Gastrocnemius medialis (tissue), 4 donors: ENCODE data around the gene CTIF. TPM values are rescaled to one million over a fixed set of nuclear protein-coding genes. Genes with fewer than 3 reads are reported as not detected.

Source experiments
- ATAC-seq, 2 donors: fragments of 150-250 bp; one replicate each; pipeline ENCODE4 v1.9.1; 2016
- DNase-seq, 2 donors: peaks; one replicate each; pipeline ENCODE4 v3.0.0-alpha.2; 2019
- H3K27ac ChIP-seq, 4 donors: fragments of 200-600 bp; sonication (generic); 1 replicate in 1 of 4; 2 replicates in 3 of 4; pipeline ENCODE4 v1.5.1; 2016 to 2018; ENCODE audit warnings: mild to moderate bottlenecking in 2 of 4, moderate library complexity in 1 of 4
- H3K27me3 ChIP-seq, 3 donors: fragments of 200-600 bp; sonication (generic) in 2 of 3; 1 replicate in 1 of 3; 2 replicates in 2 of 3; pipeline versions ENCODE4 v1.5.1 to v1.6.0; 2016 to 2019; ENCODE audit warnings: mild to moderate bottlenecking in 1 of 3, moderate library complexity in 1 of 3
- H3K36me3 ChIP-seq, 2 donors: fragments of 200-600 bp; sonication (generic) in 1 of 2; one replicate each; pipeline ENCODE4 v1.5.1; 2017 to 2018
- H3K4me1 ChIP-seq, 2 donors: fragments of 200-600 bp; sonication (generic) in 1 of 2; one replicate each; pipeline ENCODE4 v1.5.1; 2016 to 2017; ENCODE audit warnings: mild to moderate bottlenecking in 2 of 2
- H3K4me3 ChIP-seq, 4 donors: fragments of 200-600 bp; sonication (generic) in 3 of 4; 1 replicate in 1 of 4; 2 replicates in 3 of 4; pipeline ENCODE4 v1.5.1; 2016 to 2019; ENCODE audit warnings: mild to moderate bottlenecking in 2 of 4
- H3K9me3 ChIP-seq, 3 donors: fragments of 200-600 bp; sonication (generic) in 2 of 3; 1 replicate in 1 of 3; 2 replicates in 2 of 3; pipeline ENCODE4 v1.5.1; 2016 to 2019
- POLR2A ChIP-seq, 2 donors: fragments of 450-650 bp; IDR thresholded peaks; one replicate each; pipeline ENCODE4 v1.6.1; 2017; ENCODE audit warnings: antibody characterized with exemption in 2 of 2, mild to moderate bottlenecking in 2 of 2, moderate library complexity in 2 of 2
- in situ Hi-C, 4 donors: fragments of 200-750 bp; cut with MboI; loops; one replicate each; pipeline versions ENCODE4 v1.15.0 to v1.8.0; 2017; ENCODE audit warnings: low sequenced_read_pairs in 4 of 4
- intact Hi-C: fragments of 100-400 bp; cut with DNase I; formaldehyde crosslinking; loops from one replicate; pipeline ENCODE4 v1.15.1; 2023; ENCODE audit warnings: low total_unique reads
- total RNA-seq, 4 donors: library from RNA; depleted of rRNA; stranded (reverse); fragments of >200 nt; gene quantifications; one replicate each; pipeline versions ENCODE4 v1.1.0 to v1.2.3, GENCODE V29; 2016
- TF ChIP-seq, protein P1 (sequence below), 5 experiments: fragments of 450-650 bp in 3 of 5; fragments of 200-600 bp in 2 of 5; sonication (generic) in 2 of 5; IDR thresholded peaks in 4 of 5; conservative IDR thresholded peaks in 1 of 5; 1 replicate in 4 of 5; 2 replicates in 1 of 5; pipeline ENCODE4 v1.5.1; 2016 to 2019; ENCODE audit warnings: antibody characterized with exemption in 5 of 5, mild to moderate bottlenecking in 3 of 5, moderate library complexity in 3 of 5

CTIF gene
- total RNA-seq, 4 donors from 2014 or later: 20.2 to 35.4 (median 23.1) TPM

DNA sequence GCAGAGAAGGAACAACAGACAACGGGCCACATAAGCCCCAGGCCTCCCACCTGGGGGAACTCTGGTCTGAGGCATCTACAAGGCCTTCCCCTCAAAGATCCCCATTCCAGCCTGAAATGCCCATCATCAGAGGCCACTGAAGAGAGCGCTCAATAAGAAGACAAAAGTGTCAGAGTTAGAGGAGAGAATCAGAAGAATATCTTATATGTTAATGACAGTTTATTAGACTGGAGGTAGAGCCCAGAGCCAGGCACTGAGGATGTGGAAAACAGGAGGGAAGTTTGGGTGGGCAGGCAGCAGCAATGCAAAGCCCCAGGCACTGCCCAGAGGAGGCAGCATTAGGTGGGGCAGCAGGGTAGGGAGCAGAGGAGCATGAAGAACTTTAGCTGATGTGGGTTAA is 2.9 kb upstream of the CTIF start:
- no peak overlapping the region for H3K4me3 ChIP-seq
- no peak overlapping the region for H3K27ac ChIP-seq
- H3K4me1 ChIP-seq: peaks cover 0 to 6% of the 10 kb centered on the region in 2 donors
- TF ChIP-seq, protein P1, sequence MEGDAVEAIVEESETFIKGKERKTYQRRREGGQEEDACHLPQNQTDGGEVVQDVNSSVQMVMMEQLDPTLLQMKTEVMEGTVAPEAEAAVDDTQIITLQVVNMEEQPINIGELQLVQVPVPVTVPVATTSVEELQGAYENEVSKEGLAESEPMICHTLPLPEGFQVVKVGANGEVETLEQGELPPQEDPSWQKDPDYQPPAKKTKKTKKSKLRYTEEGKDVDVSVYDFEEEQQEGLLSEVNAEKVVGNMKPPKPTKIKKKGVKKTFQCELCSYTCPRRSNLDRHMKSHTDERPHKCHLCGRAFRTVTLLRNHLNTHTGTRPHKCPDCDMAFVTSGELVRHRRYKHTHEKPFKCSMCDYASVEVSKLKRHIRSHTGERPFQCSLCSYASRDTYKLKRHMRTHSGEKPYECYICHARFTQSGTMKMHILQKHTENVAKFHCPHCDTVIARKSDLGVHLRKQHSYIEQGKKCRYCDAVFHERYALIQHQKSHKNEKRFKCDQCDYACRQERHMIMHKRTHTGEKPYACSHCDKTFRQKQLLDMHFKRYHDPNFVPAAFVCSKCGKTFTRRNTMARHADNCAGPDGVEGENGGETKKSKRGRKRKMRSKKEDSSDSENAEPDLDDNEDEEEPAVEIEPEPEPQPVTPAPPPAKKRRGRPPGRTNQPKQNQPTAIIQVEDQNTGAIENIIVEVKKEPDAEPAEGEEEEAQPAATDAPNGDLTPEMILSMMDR (IDR thresholded peaks at IDR 0.05 in 4 of 5, conservative IDR thresholded peaks at IDR 0.05 in 1 of 5): no peak
- no peak for TF ChIP-seq POLR2A (IDR thresholded peaks at IDR 0.05)
- intact Hi-C loops (no loop called here), in situ Hi-C loops (loop anchor here in 1 of 4 donors (25.0 kb wide), 1 partner anchor 401 kb away; no protein-coding TSS in a partner anchor)
- no peaks in the 10 kb centered on the region for H3K36me3 ChIP-seq
- H3K27me3 ChIP-seq: no peaks in the 10 kb centered on the region
- no peak for ATAC-seq
- DNase-seq: no peak
- no peaks in the 10 kb centered on the region for H3K9me3 ChIP-seq

DNA sequence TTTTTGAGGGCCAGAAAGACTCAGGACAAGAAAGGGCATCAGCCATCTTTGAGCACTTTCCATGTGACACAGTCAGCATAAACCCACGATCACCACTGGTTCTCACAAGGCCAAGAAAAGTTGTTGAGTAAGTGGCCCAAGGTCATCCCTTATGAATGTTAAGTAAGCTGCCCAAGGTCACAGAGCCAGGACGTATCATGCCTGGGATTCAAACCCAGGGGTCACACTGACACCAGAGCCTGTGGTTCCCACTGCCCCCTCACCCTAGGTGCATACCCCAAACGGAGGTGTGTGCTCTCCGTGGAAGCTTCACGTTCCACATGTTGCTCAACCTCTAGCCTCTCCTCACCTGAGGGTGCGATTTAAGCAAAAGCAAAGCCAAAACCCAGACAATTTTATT is 2.3 kb upstream of the CTIF start:
- H3K36me3 ChIP-seq: no peaks in the 10 kb centered on the region
- intact Hi-C loops (no loop called here), in situ Hi-C loops (loop anchor here in 1 of 4 donors (25.0 kb wide), 1 partner anchor 401 kb away; no protein-coding TSS in a partner anchor)
- DNase-seq (no peak), ATAC-seq (no peak)
- H3K4me3 ChIP-seq: no peak overlapping the region
- TF ChIP-seq, protein P1 (IDR thresholded peaks at IDR 0.05 in 4 of 5, conservative IDR thresholded peaks at IDR 0.05 in 1 of 5): no peak
- TF ChIP-seq POLR2A (IDR thresholded peaks at IDR 0.05): no peak
- no peak overlapping the region for H3K27ac ChIP-seq
- no peaks in the 10 kb centered on the region for H3K9me3 ChIP-seq
- no peaks in the 10 kb centered on the region for H3K27me3 ChIP-seq
- H3K4me1 ChIP-seq: peaks cover 2 to 9% of the 10 kb centered on the region in 2 donors

DNA sequence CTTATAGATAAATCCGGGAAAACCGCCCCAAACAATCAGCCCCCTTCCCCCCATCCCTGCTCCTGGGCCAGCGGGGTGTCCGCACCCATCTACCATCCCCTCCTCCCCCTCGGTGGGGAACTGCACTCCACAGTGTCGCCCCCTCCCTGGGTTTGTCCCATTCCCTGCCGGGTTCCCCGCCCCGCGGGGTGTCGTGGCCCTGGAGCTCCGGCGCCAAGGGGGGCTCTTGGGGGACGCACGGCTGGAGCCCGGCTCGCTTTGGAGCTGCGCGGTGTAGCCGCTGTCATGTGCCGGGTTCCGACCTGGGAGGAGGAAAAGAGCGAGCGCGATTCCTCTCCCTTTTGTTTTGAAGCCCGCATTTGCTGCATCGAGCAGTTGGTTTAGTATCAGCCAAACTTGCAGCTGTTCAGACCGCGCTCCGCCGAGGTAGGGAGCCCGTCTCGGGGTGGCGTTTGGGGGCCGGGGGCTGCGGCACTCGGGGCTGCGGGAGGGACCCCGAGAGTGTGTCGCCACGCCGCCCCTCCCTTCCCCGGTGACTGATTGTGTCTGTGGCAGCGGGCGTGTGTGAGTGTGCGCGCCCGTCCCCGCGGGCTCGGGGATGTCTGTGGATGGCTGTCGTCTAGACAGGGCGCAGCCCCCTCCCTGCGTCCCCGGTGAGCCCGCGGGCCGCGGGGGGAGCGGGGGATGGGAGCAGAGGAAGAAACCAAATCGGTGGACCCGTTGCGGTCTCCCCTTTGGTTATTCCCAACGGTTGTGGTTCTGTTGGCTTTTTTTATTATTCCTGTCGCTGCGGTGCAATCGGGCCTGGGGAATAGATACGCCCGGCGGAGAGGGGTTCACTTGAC is 797 bp downstream of the CTIF start:
- in situ Hi-C loops (loop anchor here in 1 of 4 donors (25.0 kb wide), 1 partner anchor 398 kb away; no protein-coding TSS in a partner anchor), intact Hi-C loops (loop anchor here (2.0 to 10.0 kb wide), 9 partner anchors 125 to 1745 kb away; partner anchors contain the start of genes ACAA2, C18orf32, CXXC1 and MBD1)
- peak; percentile 24 to 42 for DNase-seq
- Histone ChIP-seq H3K9me3 (no peaks in the 10 kb centered on the region), H3K4me1 (peaks cover 19 to 30% of the 10 kb centered on the region in 2 donors), H3K27me3 (no peaks in the 10 kb centered on the region), H3K4me3 (peak overlapping the region; percentile 74 to 87 (median 84)), H3K27ac (peak overlapping the region; percentile 89 to 98 (median 94)), H3K36me3 (no peaks in the 10 kb centered on the region)
- TF ChIP-seq, protein P1 (IDR thresholded peaks at IDR 0.05 in 4 of 5, conservative IDR thresholded peaks at IDR 0.05 in 1 of 5): no peak
- TF ChIP-seq POLR2A (IDR thresholded peaks at IDR 0.05): peak in 1 of 2 donors; percentile 30
- ATAC-seq: peak; percentile 20 to 24

DNA sequence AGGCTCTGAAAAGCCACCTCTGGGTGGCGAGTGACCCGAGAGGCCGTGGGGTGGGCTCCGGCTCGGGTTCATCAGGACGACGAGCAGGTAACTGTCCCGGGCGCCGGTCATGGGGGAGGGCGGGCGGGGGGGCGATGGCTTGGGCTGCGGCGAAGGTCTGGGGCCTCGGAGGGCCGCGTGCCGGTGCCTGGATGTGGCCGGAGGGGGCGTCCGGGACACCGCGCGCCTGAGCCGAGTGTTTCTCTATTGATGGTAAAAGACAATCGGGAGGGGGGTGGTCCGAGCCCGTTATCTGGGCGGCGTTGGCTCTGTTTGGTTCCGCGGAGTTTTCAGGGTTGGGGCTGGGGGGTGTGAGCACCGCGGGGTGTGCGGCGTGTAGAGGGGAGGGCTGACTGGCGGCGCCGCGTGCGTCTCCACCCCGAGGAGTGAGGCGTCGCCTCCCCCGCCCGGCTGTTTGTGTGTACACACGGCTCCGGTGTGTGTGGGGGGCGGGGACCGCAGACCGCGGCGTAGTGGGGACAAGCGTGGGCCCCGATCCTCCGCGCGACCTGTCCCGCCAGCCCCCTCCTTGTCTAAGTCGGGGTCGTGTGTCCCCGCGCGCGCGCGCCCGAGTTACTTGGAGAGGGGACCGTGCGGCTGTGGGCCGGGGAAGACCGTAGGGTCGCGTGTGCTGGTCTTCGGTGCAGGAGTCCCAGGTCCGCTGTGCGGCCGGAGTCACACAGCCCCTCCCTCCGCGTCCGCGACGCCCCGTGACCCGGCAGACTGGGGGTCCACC is 1.6 kb downstream of the CTIF start:
- H3K4me1 ChIP-seq: peaks cover 27 to 38% of the 10 kb centered on the region in 2 donors
- in situ Hi-C loops: loop anchor here in 1 of 4 donors (25.0 kb wide), 1 partner anchor 397 kb away; no protein-coding TSS in a partner anchor

More for the DNA sequence above, 1.6 kb downstream of the CTIF start:
- DNase-seq (peak; percentile 83 to 84), ATAC-seq (peak; percentile 57 to 67)
- Histone ChIP-seq H3K4me3 (peak overlapping the region; percentile 74 to 87 (median 84)), H3K27me3 (no peaks in the 10 kb centered on the region), H3K9me3 (no peaks in the 10 kb centered on the region), H3K27ac (peak overlapping the region; percentile 89 to 98 (median 94)), H3K36me3 (no peaks in the 10 kb centered on the region)
- peak; percentile 78 to 85 for TF ChIP-seq POLR2A (IDR thresholded peaks at IDR 0.05)
- TF ChIP-seq, protein P1 (IDR thresholded peaks at IDR 0.05 in 4 of 5, conservative IDR thresholded peaks at IDR 0.05 in 1 of 5): peak in 2 of 5 experiments; percentile 13 to 28
- intact Hi-C loops: loop anchor here (2.0 to 10.0 kb wide), 8 partner anchors 124 to 1744 kb away; partner anchors contain the start of genes ACAA2, C18orf32, CXXC1 and MBD1
